Measurements from ENCODE around the gene PBOV1. TPM values are rescaled to one million over a fixed set of nuclear protein-coding genes. Genes with fewer than 3 reads are reported as not detected.

PBOV1 gene
- total RNA-seq = not detected in 2 replicates

GRCh38 chr6:138218449-138218848 is at the start of gene PBOV1:
TSS of gene PBOV1 (minus strand) at chr6:138218491. CDS start at chr6:138218395, 96 bp downstream.

Other genes starting within 250 kb of the PBOV1 start
- 18.0 and 29.8 TPM in 2 replicates for gene PERP, start 111.1 kb downstream of the PBOV1 start, total RNA-seq
- 1.5 and 1.7 TPM in 2 replicates for gene ARFGEF3, start 56.6 kb downstream of the PBOV1 start, total RNA-seq
- not detected in 2 replicates for gene SMIM28, start 159.4 kb upstream of the PBOV1 start, total RNA-seq
- gene HEBP2, start 185.7 kb upstream of the PBOV1 start, total RNA-seq = 38.6 and 60.5 TPM in 2 replicates

All from hair follicle dermal papilla cell (primary cell).